Measurements from ENCODE around the gene SMTNL2.

Gene SMTNL2

DNA sequence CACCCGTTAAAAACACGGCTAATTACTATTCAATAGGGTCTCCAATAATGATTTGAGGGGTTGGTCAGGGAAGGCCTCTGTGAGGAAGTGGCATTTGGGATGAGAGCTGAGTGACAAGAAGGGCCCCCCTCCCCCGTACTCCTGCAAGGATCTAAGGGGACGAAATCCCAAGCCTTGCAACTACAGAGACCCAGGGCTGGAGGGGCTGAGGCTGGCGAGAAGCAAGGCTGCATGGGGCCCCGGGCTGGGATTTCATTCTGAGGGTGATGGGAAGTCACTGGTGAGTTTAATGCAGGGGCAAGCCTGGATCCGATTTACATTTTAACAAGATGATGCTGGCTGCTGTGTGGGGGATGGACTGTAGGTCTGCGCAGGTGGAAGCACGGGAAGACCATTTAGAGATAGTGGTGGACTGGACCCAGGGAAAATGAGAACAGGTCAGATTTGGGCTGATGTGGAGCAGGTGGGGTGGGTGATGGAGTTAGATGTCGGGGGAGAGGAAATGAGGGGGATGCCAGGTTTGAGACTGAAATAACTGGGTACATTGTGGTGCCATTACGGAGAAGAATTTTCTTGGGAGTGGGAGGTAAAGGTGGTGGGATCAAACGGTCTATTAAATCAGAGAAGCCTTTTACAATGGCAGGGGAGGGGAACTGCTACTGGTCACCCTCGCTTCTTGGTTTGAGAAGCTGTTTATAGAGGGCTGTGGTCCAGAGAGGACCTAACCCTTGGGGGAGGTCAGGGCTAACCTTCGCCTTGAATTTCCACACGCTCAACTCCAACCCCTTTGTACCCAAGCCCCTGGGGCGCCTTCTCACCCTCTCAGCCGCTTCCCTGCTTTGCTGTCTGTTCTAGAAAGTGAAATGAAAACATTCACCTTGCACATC lies 28.2 kb upstream of the SMTNL2 start:
- no peaks in the 10 kb centered on the region for H3K9me3 ChIP-seq (ENCODE audit: insufficient read depth, low read depth, low read length)
- peaks cover 31% of the 10 kb centered on the region for H3K36me3 ChIP-seq (ENCODE audit: insufficient read depth, low read length)
- peak overlapping the region; percentile 77 for H3K4me3 ChIP-seq (ENCODE audit: low read length)
- H3K27me3 ChIP-seq (ENCODE audit: insufficient read depth, low read length): no peaks in the 10 kb centered on the region
- H3K27ac ChIP-seq (ENCODE audit: low read depth, low read length): peak overlapping the region; percentile 85
- peak overlapping the region; percentile 90 for H3K9ac ChIP-seq (ENCODE audit: low read depth, low read length)
- H3K4me1 ChIP-seq (ENCODE audit: insufficient read depth, low read length): peaks cover 16% of the 10 kb centered on the region
- WGBS: 75% methylated on average over 15 of the region's 17 CpGs

DNA sequence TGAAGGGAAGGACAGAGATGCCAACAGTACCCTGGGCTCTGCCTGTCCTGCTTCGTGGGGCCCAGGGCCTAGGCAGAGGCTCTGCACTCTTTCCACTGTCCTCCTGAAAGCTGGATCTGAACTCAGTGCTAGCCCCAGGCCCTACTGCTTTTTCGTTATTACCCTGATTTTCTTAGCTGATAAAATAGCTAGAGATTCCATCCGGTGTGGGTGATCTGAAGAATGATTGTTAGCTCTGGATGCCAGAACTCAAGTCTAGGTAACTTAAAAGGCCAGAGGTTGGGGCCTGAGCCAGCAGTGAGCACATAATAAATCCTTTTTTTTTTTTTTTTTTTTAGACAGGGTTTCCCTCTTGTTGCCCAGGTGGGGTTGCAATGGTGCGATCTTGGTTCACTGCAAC lies 27.3 kb upstream of the SMTNL2 start:
- WGBS: 90% methylated on average over 4 of the region's 4 CpGs
- Histone ChIP-seq H3K9ac (ENCODE audit: low read depth, low read length) (no peak overlapping the region), H3K4me1 (ENCODE audit: insufficient read depth, low read length) (peaks cover 16% of the 10 kb centered on the region), H3K4me3 (ENCODE audit: low read length) (no peak overlapping the region), H3K27me3 (ENCODE audit: insufficient read depth, low read length) (no peaks in the 10 kb centered on the region), H3K9me3 (ENCODE audit: insufficient read depth, low read depth, low read length) (no peaks in the 10 kb centered on the region), H3K27ac (ENCODE audit: low read depth, low read length) (no peak overlapping the region), H3K36me3 (ENCODE audit: insufficient read depth, low read length) (peaks cover 23% of the 10 kb centered on the region)

DNA sequence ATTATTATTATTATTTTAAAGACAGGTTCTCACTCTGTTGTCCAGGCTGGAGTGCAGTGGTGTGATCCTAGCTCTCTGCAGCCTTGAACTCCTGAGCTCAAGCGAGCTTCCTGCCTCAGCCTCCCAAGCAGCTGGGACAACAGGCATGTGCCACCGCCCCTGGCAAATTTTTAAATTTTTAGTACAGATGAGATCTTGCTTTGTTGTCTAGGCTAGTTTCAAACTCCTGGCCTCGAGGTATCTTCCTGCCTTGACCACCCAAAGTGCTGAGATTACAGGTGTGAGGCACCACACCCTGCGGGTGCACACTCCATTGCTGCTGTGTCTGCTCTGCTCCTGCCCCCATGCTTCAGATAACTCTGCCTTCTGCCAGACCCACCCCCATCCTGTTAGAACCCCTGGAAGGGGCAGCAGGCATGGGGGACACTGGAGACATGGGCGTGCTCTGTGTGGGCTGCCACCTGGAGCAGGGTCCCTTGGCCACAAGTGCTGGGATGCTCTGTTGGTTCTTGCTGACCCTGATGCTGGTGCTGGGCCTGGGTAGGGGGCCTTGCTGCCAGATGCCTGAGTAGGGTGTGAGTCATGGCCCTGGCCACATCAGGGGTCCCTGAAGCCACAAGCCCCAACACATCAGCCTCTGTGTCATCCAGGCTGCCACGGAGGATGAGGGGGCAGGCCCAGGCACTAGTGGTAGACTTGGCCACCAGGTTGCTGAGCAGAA lies 26.5 kb upstream of the SMTNL2 start:
- Histone ChIP-seq H3K36me3 (ENCODE audit: insufficient read depth, low read length) (peaks cover 15% of the 10 kb centered on the region), H3K9ac (ENCODE audit: low read depth, low read length) (no peak overlapping the region), H3K4me1 (ENCODE audit: insufficient read depth, low read length) (peaks cover 16% of the 10 kb centered on the region), H3K9me3 (ENCODE audit: insufficient read depth, low read depth, low read length) (no peaks in the 10 kb centered on the region), H3K27me3 (ENCODE audit: insufficient read depth, low read length) (no peaks in the 10 kb centered on the region), H3K27ac (ENCODE audit: low read depth, low read length) (no peak overlapping the region), H3K4me3 (ENCODE audit: low read length) (no peak overlapping the region)
- 90% methylated on average over 6 of the region's 6 CpGs for WGBS

GRCh38 chr17:4558347-4558971 lies 25.9 kb upstream of the SMTNL2 start:
- H3K4me3 ChIP-seq (ENCODE audit: low read length): no peak overlapping the region
- no peak overlapping the region for H3K9ac ChIP-seq (ENCODE audit: low read depth, low read length)
- H3K9me3 ChIP-seq (ENCODE audit: insufficient read depth, low read depth, low read length): no peaks in the 10 kb centered on the region
- H3K36me3 ChIP-seq (ENCODE audit: insufficient read depth, low read length): peaks cover 9% of the 10 kb centered on the region
- H3K4me1 ChIP-seq (ENCODE audit: insufficient read depth, low read length): peaks cover 16% of the 10 kb centered on the region
- H3K27ac ChIP-seq (ENCODE audit: low read depth, low read length): no peak overlapping the region
- no peaks in the 10 kb centered on the region for H3K27me3 ChIP-seq (ENCODE audit: insufficient read depth, low read length)
- WGBS: 91% methylated on average over 24 of the region's 24 CpGs

GRCh38 chr17:4559139-4559791 lies 25.1 kb upstream of the SMTNL2 start:
- 92% methylated on average over 17 of the region's 17 CpGs for WGBS
- Histone ChIP-seq H3K4me3 (ENCODE audit: low read length) (no peak overlapping the region), H3K4me1 (ENCODE audit: insufficient read depth, low read length) (peaks cover 12% of the 10 kb centered on the region), H3K9me3 (ENCODE audit: insufficient read depth, low read depth, low read length) (no peaks in the 10 kb centered on the region), H3K27ac (ENCODE audit: low read depth, low read length) (no peak overlapping the region), H3K9ac (ENCODE audit: low read depth, low read length) (no peak overlapping the region), H3K27me3 (ENCODE audit: insufficient read depth, low read length) (no peaks in the 10 kb centered on the region), H3K36me3 (ENCODE audit: insufficient read depth, low read length) (peaks cover under 1% of the 10 kb centered on the region; the same call in 1 of the 2 replicates)

- H3K27ac ChIP-seq (ENCODE audit: low read depth, low read length): no peak overlapping the region
- no peak overlapping the region for H3K9ac ChIP-seq (ENCODE audit: low read depth, low read length)
- peaks cover 11% of the 10 kb centered on the region for H3K4me1 ChIP-seq (ENCODE audit: insufficient read depth, low read length)
- H3K4me3 ChIP-seq (ENCODE audit: low read length): no peak overlapping the region
- WGBS: 89% methylated on average over 5 of the region's 5 CpGs
- H3K27me3 ChIP-seq (ENCODE audit: insufficient read depth, low read length): no peaks in the 10 kb centered on the region
- H3K9me3 ChIP-seq (ENCODE audit: insufficient read depth, low read depth, low read length): no peaks in the 10 kb centered on the region
- H3K36me3 ChIP-seq (ENCODE audit: insufficient read depth, low read length): no peaks in the 10 kb centered on the region
Observed at GRCh38 chr17:4559966-4560365, 24.4 kb upstream of the SMTNL2 start.

- Histone ChIP-seq H3K27me3 (ENCODE audit: insufficient read depth, low read length) (no peaks in the 10 kb centered on the region), H3K36me3 (ENCODE audit: insufficient read depth, low read length) (no peaks in the 10 kb centered on the region), H3K9ac (ENCODE audit: low read depth, low read length) (no peak within 1 kb of the TSS), H3K4me1 (ENCODE audit: insufficient read depth, low read length) (peaks cover 11% of the 10 kb centered on the region), H3K9me3 (ENCODE audit: insufficient read depth, low read depth, low read length) (no peaks in the 10 kb centered on the region), H3K4me3 (ENCODE audit: low read length) (no peak within 1 kb of the TSS), H3K27ac (ENCODE audit: low read depth, low read length) (no peak within 1 kb of the TSS)
- WGBS: 85% methylated on average over 12 of the region's 12 CpGs
Observed at GRCh38 chr17:4560421-4560820, 23.9 kb upstream of the SMTNL2 start, which contains the start of gene GGT6. GGT6 (minus strand) TSS chr17:4560577; CDS start chr17:4560521, 56 bp downstream.

GRCh38 chr17:4560837-4561256 lies 23.5 kb upstream of the SMTNL2 start:
- no peaks in the 10 kb centered on the region for H3K36me3 ChIP-seq (ENCODE audit: insufficient read depth, low read length)
- peaks cover 7% of the 10 kb centered on the region for H3K4me1 ChIP-seq (ENCODE audit: insufficient read depth, low read length)
- 81% methylated on average over 11 of the region's 11 CpGs for WGBS

DNA sequence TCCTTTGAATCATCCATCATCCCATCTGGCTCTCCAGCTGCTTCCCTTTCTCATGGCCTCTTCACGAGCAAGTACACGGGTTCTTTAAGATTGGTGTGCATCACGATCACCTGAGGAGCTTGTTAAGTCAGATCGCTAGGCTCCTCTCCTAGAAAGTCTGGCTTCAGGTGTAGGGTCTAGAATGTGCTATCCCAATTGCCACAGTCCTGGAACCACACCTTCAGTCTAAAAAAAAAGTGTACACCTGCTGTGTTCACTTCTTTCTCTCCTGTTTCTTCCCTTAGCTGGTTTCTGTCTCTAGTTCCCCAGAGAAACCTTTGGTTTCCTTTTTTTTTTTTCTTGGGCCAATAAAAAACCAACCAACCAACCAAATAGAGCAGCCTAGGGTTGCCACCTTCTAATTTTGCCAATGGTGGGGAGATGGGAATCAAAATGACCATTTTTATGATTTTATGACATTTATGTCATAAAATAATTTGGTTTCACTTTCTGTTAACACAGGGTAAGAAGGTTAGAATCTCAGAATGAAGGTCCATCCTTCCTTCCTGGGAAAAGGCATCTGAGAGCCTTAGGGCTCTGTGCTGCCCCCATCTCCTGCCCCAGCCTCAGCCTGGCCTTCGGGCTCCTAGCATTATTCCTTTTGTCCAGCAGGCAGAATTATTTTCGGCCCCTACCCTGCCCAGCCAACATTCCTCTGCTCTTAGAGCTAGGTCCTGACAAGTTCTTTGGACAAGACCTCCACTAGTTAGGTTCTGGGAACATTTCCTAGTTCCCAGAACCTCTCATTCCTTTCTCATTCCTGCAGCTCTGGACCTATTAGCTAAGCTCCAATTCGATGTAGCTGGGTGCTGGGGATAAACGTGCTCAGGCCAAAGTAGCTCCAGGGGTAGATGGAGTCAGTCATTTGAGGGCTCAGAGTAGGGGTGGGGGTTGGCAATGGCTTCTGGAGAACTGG lies 22.0 kb upstream of the SMTNL2 start:
- Histone ChIP-seq H3K27ac (ENCODE audit: low read depth, low read length) (no peak overlapping the region), H3K9me3 (ENCODE audit: insufficient read depth, low read depth, low read length) (no peaks in the 10 kb centered on the region), H3K9ac (ENCODE audit: low read depth, low read length) (no peak overlapping the region), H3K4me1 (ENCODE audit: insufficient read depth, low read length) (no peaks in the 10 kb centered on the region), H3K4me3 (ENCODE audit: low read length) (no peak overlapping the region), H3K36me3 (ENCODE audit: insufficient read depth, low read length) (no peaks in the 10 kb centered on the region), H3K27me3 (ENCODE audit: insufficient read depth, low read length) (peaks cover 3% of the 10 kb centered on the region; the same call in 1 of the 2 replicates)
- 86% methylated on average over 8 of the region's 8 CpGs for WGBS

More at GRCh38 chr17:4560837-4561256, 23.5 kb upstream of the SMTNL2 start:
- H3K4me3 ChIP-seq (ENCODE audit: low read length): no peak overlapping the region
- H3K27ac ChIP-seq (ENCODE audit: low read depth, low read length): no peak overlapping the region
- H3K9ac ChIP-seq (ENCODE audit: low read depth, low read length): no peak overlapping the region
- H3K27me3 ChIP-seq (ENCODE audit: insufficient read depth, low read length): peaks cover 1% of the 10 kb centered on the region; the same call in 1 of the 2 replicates
- H3K9me3 ChIP-seq (ENCODE audit: insufficient read depth, low read depth, low read length): no peaks in the 10 kb centered on the region
